Fibroblast of skin of back (primary cell): ENCODE results near the gene CEACAM1.
"Not testable (repeated sequence)": the region's sequence is repeated elsewhere in the genome, so short reads cannot be mapped to it uniquely, and the experiment has no call there.

Source experiments
- DNase-seq: peaks from one replicate; pipeline ENCODE4 v3.0.0-alpha.2; 2013

CEACAM1 gene

DNA sequence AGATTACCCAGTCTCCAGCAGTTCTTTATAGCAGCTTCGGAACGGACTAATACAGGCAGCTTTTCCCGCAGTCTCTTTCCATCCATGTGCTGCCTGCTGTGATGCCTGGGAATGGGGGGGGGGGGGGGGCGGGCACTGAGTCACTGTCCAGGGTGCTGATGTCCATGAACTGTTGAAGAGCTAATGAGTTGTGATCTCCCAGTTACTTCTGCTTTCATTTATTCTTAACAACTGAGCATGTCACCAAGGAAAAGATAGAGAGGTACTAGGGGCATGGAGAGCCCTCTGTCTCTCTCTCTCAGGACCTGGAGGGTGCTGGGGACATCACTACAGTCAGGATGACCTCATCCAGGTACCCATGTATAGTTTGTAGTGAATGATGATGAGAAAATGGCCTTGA, 20.3 kb upstream of the CEACAM1 start:
- DNase-seq: no peak

DNA sequence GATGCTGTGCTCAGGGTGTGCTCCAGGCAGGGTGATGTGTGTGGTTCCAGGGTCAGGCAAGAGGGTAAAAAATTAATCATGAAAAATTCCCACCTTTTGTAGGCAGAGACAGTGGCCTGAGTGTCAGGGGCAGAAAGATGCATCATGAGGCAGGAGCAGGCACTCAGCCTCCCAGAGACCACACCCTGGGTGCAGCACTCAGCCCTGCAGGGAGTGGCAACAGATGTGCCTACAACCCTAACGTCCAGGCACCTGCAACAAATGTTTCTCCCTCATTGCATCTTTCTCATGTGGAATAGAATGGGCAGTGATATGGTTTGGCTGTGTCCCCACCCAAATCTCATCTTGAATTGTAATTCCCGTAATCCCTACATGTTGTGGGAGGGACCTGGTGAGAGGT, 19.6 kb upstream of the CEACAM1 start:
- no peak for DNase-seq

DNA sequence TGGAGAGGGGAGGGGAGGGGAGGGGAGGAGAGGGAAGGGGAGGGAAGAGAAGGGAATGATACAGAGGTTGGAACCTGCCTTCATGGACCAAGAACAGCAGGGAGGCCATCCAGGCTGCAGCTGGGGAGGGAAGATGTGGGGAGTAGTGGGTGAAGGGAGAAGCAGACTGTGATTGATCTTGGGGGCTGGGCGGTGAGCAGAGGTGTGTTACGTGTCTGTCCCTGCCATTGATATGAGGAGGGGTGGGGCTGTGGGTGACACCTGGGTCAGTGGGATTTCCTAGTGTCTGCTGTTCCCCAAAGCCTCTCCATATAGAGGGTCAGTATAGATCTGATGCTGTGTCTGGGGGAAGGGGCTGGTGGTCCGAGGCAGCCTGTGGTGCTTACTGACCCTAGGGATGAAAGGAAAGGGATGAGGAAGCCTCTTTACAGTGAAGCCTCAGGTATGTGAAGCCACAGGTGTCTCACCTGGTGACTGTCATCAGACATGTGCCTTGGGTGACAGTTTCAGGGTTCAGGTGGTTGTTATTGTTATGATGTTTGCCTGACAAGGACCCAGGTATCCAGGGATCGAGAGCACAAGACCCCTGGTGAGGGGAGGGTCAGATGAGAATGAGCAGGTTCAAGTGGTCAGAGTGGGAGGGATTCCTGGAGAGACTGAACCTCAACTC, 18.7 kb upstream of the CEACAM1 start:
- DNase-seq: no peak

DNA sequence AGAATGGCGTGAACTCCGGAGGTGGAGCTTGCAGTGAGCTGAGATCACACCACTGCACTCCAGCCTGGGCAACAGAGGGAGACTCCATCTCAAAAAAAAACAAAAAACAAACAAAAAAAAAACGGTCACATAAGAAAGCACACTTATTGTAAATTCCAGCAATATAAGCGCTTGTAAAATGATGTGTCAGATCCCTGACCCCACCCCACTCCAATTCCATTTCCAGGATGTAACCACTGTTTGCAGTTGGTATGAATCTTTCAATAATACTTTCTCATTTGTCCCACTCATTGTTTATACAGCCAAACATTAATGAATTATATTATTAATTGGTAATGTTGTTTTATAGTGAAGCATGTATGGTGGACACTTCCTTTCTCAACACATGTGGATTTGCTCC, 15.9 kb upstream of the CEACAM1 start:
- no peak for DNase-seq

DNA sequence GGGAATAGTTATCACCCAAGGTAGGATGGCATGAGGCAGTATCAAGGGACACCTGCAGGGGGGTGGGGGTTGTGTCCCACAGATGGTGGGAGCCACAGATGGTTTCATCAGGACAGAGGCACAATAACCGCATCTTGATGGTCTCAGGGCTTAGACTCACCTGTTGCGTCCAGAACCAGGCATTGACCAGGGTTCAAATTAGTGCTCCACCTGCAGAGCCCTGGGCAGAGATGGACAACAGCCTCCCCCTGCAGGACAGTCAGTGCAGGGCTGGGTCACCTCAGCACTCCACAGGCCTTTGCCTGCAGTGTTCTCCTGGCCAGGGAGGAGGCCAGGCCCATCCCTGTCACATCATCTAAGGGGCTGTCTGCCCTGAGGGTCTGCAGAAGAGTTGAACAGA, 14.5 kb upstream of the CEACAM1 start:
- DNase-seq: no peak

DNA sequence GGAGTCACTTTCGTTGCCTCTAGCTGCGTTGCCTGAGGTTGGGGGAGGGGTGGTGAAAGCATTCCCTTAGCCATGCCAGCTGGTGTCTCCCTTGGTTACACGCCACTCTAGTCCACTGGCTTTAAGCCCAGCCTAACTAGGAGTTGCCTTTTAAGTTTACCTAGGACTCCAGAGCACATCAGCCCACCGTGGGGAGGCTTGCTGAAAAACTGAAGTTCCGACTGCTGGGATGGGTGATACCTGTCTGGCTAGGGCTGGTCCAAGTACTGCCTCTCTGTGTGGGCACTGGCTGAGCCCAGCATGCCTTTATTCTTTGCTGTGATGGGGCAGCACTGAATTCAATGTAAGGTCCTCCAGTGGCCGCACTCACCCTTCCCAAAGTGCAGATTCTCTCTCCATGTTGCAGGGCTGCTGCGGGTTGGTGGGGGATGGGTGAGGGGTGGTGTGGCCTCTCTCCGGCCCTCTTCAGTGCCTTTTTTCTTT, 11.8 kb upstream of the CEACAM1 start:
- DNase-seq: no peak

DNA sequence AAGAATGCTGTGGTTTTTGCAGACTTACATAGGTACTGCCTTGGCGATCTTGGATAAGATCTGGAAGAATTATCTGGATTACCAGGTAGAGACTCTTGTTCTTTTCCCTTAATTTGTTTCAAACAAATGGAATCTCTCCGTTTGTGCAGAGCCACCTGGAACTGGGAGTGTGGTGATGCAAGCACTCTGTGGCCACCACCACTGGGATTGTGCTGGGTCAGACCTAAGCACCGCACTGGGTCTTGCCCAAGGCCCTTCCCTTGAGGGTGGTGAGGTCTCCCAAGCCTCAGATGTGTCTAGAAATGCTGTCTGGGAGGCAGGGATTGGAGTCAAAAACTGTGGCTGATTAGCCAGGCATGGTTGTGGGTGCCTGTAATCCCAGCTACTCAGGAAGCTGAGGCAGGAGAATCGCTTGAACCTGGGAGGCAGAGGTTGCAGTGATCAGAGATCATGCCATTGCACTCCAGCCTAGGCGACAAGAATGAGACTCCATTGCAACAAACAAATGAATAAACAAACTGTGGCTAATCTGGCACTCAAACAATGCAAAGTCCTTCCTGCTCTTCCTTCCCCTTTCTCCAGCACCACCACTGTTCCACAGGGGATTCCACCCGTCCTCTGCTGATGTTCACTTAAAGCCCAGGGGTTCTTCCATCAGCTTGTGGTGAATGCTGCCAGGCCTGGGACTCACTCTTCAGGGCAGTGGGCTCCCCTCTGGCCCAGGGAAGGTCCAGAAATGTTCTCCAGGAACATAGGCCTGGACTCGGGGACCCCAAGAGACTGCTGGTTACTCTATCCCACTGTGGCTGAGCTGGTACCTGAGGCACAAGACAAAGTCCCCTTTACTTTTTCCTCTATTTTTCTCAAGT, 10.8 kb upstream of the CEACAM1 start:
- no peak for DNase-seq

DNA sequence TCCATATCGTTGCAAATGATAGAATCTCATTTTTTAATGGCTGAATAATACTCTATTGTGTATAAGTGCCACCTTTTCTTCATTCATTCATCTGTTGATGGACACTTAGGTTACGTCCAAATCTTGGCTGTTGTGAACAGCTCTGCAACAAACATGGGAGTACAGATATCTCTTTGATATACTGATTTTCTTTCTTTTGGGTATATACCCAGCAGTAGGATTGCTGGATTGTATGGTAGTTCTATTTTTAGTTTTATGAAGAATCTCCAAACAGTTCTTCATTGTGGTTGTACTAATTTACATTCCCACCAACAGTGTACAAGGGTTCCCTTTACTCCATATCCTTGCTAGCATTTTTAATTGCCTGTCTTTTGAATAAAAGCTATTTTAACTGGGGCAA, 7.0 kb upstream of the CEACAM1 start:
- DNase-seq: not testable (repeated sequence)

DNA sequence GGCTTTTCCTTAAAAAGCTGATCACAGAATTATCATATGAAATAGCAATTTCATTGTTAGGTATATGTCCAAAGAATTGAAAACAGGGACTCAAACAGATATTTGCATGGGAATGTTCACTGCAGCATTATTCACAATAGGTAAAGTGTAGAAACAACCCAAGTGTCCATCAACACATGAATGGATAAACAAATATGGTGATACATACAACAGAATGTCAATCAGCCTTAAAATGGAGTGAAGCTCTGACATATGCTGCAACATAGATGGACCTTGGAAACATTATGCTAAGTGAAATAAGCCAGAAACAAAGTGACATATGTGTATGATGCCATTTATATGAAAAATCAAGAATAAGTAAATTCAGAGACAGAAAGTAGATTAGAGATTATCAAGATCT, 6.1 kb upstream of the CEACAM1 start:
- no peak for DNase-seq

DNA sequence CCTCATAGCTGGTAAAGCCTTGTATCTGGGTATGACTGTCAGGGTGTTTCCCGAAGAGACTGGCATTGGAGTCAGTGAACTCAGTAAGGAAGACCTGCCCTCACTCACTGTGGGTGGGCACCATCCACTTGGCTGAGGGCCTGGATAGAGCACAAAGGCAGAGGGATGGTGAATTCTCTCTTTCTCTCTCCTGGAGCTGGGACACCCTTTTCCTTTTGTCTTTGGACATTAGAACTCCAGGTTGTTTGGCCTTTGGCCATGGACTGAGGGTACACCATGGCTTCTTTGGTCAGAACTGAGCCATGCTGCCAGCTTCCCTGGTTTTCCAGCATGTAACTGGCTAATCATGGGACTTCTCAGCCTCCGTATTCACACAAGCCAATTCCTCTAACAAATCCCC, 4.6 kb upstream of the CEACAM1 start:
- no peak for DNase-seq

DNA sequence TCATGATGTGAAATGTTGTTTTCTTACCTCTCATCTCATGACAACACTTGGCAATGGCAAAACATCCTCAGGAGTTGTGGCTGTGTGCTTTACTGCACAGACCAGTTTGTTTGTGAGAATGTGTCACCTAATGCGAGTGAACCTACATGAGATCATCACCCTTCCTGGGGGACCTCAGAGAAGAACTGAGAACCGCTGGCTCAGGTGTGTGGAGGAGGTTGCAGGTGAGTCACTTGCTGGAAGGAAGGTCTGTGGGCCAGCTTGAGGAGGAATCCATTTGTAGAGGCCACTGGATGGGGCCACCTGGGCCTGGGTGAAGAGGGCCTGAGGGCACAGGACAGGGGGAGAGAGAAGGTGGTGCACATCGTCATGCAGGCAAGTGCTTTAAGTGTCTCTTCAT, 3.0 kb upstream of the CEACAM1 start:
- no peak for DNase-seq

DNA sequence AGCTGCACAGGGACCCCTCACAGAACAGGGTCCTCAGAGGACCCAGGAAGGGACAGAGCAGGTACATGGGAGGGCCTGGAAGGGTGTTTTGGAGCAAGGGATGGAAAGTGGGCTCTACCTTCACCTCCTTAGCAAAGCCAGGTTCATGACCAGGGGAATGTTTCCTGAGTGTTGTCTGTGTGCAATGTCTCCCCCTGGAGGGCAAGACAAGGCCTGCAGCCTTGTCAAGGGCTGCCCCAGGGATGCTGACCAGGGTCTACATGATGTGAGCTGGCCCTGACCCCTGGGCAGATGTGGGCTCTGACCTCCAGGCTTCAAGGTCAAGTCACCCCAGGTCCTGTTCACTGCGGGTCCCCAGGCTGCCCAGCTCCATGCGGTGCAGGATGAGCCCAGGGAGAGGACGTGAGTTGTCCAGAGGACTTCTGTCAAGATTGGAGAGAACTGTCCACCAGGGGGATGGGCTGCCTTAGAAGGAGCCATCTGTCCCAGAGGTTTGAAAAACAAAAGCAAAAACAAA, 1.0 kb upstream of the CEACAM1 start:
- peak; percentile 43 for DNase-seq

DNA sequence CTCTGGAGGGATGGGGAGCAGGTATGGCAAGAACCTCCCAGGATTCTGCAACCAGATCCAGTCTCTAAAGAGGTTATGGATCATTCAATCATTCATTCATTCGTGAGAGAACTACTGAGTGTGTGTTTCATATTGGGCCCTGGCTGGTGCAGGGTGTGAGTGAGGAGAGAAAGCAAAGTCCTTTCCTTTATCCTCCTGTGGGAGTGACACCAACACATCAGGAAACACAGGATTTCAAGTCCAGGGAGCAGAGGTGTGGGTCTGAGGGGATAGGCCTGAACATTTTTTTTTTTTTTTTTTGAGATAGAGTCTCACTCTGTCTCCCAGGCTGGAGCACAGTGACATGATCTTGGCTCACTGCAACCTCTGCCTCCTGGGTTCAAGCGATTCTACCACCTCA, 3.3 kb downstream of the CEACAM1 start:
- DNase-seq: no peak

DNA sequence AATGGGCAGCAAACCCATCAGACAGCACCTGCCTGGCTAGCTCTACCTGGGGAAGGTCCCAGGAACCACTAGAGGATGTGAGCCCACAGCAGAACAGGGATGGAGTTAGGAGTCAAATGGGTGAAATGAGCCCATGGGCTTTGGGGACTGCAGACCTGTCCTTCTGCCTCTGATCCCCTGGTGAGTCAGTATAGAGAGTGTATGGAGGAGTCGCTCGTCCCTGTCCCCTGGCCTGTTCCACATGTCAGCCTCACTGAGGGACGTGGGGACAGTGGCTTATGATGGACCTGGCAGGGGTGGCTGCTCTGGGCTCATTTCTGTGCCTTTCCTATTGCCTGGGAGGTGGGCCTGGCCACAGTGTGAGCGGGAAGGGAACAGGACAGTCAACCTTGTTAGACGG, 4.0 kb downstream of the CEACAM1 start:
- no peak for DNase-seq

DNA sequence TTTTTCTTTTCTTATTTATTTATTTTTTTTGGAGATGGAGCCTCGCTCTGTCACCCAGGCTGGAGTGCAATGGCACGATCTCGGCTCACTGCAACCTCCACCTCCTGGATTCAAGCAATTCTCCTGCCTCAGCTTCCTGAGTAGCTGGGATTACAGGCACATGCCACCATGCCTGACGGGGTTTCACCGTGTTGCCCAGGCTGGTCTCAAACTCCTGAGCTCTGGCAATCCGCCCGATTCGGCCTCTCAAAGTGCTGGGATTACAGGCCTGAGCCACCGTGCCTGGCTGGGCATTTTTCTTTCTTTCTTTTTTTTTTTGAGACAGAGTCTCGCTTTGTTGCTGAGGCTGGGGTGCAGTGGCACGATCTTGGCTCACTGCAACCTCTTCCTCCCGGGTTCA, 6.0 kb downstream of the CEACAM1 start:
- not testable (repeated sequence) for DNase-seq

DNA sequence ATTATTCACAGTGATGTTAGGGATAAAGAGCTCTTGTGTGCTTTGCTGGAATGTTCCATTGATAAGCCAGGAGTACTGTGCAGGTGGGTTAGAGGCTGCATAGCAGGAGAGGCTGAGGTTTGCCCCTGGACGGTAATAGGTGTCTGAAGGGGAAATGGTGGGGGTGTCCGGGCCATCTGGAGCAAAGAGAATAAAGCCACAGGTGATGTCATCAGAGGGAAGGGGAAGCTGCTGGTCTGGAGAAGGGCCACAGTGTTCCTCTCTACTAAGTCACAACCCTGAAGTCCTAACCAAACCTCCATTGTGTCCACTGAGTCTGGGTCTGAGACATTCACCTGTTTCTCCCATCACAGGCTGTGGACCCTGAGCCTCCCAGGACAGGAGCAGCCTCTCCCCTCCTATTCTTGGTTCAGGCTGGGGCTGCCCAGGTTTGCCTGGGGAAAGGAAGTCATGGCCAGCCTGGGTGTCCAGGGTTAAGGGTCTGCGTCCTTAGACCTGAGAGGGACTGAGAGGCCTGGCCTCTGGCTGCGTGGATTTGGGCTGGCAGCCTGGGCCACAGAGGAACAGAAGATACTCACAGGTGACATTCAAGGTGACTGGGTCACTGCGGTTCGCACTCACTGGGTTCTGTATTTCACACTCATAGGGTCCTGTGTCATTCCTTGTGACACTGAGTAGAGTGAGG, 6.8 kb downstream of the CEACAM1 start:
- DNase-seq: no peak

DNA sequence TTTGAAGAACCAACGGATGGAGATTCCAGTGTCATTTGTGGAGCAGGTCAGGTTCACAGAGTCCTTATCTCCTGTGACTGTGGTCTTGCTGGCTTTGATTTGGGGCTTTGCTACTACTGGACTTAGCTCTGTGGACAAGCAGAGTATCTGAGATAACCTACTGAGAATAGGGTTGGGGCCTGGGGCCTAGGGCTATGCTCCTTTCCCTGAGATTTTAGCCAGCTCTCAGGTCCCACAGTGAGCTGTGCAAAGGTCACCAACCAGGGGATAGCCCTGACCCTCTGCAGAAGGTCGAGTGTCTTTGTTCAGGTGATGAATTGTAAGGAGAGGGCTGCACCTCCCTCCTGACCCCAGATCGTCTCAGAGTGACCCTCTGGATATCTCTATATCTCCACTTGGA, 9.2 kb downstream of the CEACAM1 start:
- DNase-seq: no peak

DNA sequence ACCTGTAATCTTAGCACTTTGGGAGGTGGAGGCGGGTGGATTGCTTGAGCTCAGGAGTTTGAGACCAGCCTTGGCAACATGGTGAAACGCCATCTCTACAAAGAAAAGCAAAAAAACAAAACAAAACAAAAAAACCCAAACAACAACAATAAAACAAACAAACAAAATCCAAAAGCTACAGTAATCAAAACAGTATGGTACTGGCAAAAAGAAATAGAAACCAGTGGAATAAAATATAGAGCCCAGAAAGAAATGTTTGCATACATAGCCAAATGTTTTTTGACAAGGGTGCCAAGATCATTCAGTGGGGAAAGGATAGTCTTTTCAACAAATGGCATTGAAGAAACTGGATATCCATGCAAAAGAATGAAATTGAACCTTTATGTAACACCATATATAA, 11.5 kb downstream of the CEACAM1 start:
- DNase-seq: no peak

DNA sequence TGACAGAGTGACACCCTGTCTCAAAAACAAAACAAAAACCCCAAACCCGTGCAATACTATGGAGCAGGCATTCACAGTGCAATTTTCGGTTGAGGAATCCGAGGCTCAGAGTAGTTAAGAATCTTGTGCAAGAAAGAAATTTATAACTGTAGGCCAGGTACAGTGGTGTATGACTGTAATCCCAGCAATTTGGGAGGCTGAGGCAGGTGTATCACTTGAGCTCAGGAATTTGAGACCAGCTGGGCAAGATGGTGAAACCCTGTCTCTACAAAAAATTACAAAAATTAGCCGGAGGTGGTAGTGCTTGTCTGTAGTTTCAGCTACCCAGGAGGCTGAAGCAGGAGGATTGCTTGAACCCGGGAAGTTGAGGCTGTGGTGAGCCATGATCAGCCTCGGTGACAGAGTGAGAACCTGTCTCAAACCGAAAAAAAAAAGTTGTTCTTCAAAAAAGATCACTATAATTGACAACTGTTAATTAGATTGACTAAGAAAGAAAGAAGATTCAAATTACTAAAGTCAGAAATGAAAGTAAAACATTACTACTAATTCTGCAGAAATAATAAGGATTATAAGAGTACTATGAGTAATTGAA, 12.9 kb downstream of the CEACAM1 start:
- DNase-seq: no peak

DNA sequence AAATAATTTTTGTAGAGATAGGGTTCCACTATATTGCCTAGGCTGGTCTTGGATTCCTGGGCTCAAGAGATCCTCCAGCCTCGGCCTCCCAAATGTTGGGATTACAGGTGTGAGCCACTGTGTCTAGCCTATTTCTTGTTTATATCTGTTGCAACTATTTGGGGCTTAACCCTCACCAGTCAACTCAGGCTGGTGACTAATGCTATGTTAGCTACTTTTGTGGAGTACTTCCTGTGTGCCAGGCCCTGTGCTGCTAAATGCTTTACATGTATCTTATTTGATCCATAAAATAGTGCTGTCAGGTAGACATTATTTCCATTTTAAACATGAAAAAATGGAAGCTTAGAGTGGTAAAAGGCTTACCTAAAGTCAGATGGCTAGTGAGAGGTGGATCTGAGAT, 13.8 kb downstream of the CEACAM1 start:
- DNase-seq: no peak

DNA sequence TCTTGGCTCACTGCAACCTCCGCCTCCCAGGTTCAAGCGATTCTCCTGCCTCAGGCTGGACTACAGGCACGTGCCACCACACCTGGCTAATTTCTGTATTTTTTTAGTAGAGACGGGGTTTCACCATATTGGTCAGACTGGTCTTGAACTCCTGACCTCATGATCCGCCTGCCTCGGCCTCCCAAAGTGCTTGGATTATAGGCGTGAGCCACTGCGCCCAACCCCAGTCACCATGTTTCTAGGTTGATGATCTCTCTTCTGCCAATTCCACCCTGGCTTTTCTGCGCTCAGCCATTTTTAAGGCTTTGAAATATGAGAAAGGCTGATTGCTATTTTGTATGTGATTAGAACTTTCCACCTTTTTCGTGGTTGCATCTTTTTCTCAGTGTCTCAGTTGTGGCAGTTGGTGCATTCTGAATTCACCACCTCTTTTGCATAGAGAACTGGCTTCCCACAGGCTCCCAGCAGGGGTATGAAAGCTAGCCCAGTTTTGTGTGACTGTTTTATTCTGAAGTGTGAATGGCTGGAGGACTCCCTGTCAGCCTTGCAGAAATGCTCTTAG, 15.5 kb downstream of the CEACAM1 start:
- no peak for DNase-seq

DNA sequence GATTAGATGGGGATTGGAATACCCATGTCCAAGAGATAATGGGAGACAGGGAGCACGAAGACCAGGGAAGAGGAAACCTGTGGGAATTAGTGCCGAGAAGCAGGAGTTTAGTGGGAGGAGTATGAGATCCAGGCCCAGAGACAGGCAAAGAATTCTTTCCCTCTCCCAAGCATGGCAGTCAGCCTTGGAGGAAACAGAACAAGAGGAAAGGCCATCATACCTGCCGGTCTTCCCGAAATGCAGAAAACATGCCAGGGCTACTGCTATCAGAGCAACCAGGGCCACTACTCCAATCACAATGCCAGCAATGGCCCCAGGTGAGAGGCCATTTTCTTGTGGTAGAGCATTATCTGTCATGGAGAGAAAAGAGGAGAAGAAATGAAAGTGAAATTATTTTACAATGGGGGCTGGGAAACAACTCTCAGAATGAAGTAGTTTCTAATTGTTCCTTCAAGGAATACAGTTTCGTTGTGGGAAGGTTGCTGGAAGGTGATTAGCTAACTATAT, 16.1 kb downstream of the CEACAM1 start:
- no peak for DNase-seq
